ENCODE results near the gene ZFP28.

DNA sequence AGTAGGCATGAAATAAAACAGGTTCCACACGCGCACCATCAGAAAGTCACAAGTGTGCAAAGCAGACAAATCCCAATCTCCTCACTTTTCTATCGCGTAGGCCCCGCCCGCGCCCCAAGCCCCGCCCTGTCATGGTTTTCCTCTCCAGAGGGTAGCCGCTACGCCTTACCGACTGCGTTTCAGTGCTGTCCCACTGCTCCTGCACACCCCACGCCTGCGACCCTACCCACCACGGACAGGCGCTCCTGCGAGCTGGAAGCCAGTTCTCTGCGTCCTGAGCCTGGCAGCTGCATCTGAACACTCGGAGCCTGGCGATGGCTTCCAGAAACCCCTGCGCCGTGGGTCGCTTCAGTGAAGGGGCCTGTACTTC, 28.1 kb downstream of the ZFP28 start:
- TF ChIP-seq, protein P1, sequence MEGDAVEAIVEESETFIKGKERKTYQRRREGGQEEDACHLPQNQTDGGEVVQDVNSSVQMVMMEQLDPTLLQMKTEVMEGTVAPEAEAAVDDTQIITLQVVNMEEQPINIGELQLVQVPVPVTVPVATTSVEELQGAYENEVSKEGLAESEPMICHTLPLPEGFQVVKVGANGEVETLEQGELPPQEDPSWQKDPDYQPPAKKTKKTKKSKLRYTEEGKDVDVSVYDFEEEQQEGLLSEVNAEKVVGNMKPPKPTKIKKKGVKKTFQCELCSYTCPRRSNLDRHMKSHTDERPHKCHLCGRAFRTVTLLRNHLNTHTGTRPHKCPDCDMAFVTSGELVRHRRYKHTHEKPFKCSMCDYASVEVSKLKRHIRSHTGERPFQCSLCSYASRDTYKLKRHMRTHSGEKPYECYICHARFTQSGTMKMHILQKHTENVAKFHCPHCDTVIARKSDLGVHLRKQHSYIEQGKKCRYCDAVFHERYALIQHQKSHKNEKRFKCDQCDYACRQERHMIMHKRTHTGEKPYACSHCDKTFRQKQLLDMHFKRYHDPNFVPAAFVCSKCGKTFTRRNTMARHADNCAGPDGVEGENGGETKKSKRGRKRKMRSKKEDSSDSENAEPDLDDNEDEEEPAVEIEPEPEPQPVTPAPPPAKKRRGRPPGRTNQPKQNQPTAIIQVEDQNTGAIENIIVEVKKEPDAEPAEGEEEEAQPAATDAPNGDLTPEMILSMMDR (IDR thresholded peaks at IDR 0.05) = no peak
- TF ChIP-seq POLR2AphosphoS5 (IDR thresholded peaks at IDR 0.05) (no peak), EP300 (IDR thresholded peaks at IDR 0.05) (no peak)

Data from esophagus muscularis mucosa (tissue), 4 donors.